ENCODE data around the gene OOSP4B.
"Not testable (repeated sequence)": the region's sequence is repeated elsewhere in the genome, so short reads cannot be mapped to it uniquely, and the experiment has no call there.

OOSP4B gene

GRCh38 chr11:60016881-60017280, at the start of gene OOSP4B:
OOSP4B (plus strand) TSS chr11:60017181.
- no peak for DNase-seq

DNA sequence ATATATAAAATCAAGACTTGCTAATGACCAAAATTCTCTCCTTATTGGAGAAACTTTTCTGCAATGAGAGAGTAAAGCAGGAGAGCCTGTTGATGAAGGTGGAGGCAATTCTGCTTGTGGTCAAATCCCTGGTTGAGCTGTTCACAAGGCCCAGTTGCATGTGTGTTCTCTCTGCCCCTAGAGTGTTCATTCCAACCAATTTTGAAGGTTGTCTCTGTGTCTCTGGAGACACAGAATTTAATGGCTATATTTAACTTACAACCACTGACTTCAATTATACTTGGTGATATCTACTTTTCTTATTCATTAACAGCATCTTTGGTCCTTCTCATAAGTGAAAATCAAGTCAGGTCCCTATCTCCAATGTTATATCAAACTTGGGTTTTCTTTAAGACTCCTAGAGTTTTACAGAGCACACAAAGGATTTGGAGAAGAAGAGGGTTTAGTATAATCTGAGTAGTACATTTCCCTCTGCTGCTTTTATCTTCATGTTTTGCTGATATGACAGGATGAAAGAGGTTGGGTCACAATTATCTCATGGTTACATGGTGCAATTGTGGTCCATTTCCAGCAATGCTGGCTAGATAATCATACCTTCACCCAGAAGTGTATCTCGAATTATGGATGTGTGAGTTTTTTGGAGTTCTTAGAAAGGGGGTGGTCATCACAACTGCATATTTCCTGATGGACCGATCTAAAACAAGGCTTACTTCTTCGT, 49.1 kb upstream of the OOSP4B start:
- DNase-seq = no peak

GRCh38 chr11:59968395-59968783, 48.6 kb upstream of the OOSP4B start:
- DNase-seq = no peak

- no peak for DNase-seq
These were observed 43.9 kb upstream of the OOSP4B start for GRCh38 chr11:59973097-59973496.

DNA sequence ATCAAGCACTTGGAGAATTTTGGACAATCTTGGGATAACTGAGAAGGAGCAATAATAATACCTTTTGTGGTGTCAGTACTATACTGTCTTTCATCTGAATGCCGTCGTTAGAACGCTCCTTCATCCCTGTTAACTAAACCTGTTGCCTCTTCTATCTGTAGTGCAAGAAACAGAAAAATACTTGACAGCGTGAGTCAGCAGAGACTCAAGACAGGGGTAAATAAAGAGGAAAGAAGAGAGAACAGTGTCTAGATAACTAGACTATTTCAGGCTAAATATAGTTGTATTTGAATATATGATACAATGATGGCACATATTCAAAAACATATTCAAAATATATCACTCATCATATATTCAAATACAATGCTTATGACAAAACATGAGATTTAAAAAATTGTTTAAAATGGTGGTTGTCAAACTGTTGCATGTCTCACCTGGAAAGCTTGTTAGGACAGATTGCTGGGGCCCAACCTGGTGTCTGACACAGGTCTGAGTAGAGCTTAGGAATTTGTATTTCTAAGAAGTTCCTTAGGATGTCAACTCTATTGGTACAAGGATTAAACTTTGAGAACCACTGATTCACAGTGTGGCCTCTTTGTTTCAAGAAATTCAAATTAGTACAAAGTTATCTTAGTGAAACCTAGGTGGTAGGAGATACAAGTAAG, 35.7 kb upstream of the OOSP4B start:
- DNase-seq = no peak

DNA sequence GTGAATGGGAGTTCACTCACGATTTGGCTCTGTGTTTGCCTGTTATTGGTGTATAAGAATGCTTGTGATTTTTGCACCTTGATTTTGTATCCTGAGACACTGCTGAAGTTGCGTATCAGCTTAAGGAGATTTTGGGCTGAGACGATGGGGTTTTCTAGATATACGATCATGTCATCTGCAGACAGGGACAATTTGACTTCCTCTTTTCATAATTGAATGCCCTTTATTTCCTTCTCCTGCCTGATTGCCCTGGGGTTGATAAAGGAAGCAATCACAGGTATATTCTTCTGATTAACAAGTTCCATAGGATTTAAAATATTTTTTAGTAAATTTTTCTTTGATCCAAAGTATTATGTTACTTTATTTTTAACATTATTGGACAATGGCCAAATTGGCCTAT, 34.9 kb upstream of the OOSP4B start:
- DNase-seq = not testable (repeated sequence)

GRCh38 chr11:59983212-59983611, 33.8 kb upstream of the OOSP4B start:
- DNase-seq = no peak

GRCh38 chr11:59984368-59984767, 32.6 kb upstream of the OOSP4B start:
- DNase-seq = no peak

- no peak for DNase-seq
These were observed 26.6 kb upstream of the OOSP4B start for GRCh38 chr11:59990421-59990820.

GRCh38 chr11:59992425-59992824, 24.6 kb upstream of the OOSP4B start:
- no peak for DNase-seq

DNA sequence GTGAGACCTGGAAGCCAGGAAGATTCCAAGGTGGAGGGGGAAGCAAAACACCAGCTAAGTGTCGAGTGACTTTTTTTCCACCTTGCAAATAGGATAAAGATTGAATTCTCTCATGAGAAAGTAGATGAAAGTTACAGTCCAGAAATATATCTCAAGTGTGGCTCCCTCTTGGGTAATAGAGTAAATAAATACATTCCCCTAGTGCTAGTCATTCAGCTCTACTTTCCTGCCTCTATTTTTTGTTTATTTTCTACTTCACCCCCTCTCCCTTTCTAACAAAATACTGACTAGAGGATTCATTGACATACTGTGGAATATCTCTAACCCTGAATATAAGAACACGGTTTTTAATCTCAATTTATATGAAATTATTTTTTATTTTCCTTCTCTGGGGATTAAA, 19.2 kb upstream of the OOSP4B start:
- DNase-seq = no peak

DNA sequence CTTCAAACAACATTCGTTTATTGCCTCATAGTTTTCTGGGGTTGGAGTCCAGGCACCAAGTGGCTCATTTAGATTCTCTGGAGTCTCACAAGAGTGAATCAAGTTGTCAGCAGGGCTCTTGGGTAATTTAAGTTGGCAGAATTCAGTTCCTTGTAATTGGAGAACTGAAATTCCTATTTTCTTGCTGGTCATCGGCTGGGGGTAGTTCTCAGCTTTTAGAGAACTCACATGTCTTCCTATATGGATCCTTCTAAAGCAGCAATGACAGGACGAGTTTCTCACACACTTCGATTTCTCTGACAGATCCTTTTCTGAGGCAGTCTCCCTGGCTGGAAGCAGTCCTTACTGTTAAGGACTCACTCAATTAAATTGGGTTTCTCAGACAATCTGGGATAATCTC, 17.3 kb upstream of the OOSP4B start:
- no peak for DNase-seq

- DNase-seq = no peak
These were observed 13.3 kb upstream of the OOSP4B start for GRCh38 chr11:60003729-60004128.

DNA sequence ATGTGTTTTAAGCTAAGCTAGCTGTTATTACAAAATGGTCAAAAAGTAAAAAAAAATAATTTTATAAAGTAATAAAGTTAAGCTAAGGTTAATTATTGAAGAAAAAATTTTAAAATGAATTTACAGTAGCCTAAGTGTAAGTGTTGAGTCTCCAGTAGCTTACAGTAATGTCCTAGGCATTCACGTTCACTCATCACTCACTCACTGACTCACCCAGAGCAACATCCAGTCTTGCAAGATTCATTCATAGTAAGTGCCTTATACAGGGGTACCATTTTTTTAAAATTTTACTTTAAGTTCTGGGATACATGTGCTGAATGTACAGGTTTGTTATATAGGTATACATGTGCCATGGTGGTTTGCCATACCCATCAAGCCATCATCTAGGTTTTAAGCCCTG, 11.6 kb upstream of the OOSP4B start:
- no peak for DNase-seq

GRCh38 chr11:60018058-60018457, 1.1 kb downstream of the OOSP4B start:
- no peak for DNase-seq

GRCh38 chr11:60020376-60020775, 3.4 kb downstream of the OOSP4B start:
- not testable (repeated sequence) for DNase-seq

GRCh38 chr11:60029015-60029632, 12.1 kb downstream of the OOSP4B start:
- DNase-seq = no peak

DNA sequence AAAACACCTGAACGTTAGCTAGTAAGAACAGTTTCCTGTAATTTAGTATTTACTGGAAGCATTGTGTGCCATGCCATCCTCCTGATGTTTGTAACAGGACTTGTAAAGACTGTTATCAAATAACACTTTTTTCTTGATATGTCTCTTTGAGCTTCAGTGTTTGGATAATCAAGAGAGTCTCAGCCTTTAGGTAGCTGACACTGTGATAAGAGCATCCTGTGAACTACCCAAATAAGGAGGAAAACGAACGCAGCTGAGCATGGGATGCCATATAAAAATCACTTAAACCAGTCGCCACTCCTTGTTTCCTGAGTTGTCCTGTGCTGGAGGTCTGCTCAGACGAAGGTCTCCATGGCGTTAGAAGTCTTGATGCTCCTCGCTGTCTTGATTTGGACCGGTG, 23.1 kb downstream of the OOSP4B start, which contains the start of gene OOSP2:
TSS of gene OOSP2 (plus strand) at position 301 of the 400 bp plus-strand sequence. CDS start at position 352, 51 bp downstream.
- no peak for DNase-seq

GRCh38 chr11:60050422-60050821, 33.4 kb downstream of the OOSP4B start:
- not testable (repeated sequence) for DNase-seq

- DNase-seq = not testable (repeated sequence)
These were observed 33.9 kb downstream of the OOSP4B start for GRCh38 chr11:60050839-60051238.

DNA sequence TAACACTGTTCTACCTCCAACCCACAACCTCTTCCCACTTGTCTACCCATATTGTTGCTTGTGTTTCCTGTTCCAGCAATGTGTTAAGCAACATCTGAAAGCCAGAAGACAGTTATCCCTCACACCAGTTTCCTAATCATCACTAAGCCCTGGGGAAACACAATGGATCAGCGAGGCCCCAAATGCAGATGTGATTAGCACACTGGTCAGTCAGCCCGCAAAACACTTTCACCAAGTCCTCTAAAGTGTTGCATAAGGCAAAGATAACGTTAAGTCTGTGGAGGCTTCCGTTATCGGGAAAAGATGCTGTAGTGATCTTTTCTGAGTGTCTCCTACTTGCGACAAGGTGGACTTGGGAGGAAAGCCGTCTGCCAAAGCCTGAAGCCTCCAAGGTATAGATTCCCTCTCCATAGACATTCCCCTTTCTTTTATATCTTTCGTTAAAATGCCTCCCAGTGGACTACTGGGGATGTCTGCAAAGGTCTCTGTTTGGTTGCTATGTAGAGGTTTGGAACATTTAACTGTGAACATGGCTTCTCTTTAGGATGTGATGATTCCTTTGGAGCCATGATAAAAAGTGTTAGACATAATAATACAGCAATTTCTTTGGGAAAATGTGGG, 39.5 kb downstream of the OOSP4B start, which contains the start of gene MS4A3:
TSS of gene MS4A3 (plus strand) at position 317 of the 621 bp plus-strand sequence. CDS start 4,496 bp downstream, outside the sequence.
- no peak for DNase-seq

DNA sequence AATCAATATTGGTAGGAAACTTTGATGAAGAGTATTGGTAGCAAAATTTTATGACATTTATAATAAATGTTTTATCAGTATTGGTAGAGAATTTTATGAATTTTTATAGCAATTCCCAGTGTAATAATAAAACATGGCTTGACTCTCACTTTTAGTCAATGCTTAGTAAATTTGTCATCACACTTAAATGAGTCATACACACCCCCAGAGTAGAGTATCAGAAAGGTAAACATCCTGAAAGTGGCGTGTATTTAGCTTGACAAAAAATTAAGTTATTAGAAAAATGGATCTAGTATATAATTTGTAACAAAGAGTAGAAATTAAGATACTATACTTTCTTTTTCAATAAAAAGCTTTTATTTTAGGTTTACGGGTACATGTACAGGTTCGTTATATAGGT, 42.1 kb downstream of the OOSP4B start:
- DNase-seq = no peak

- no peak for DNase-seq
These were observed 42.7 kb downstream of the OOSP4B start for GRCh38 chr11:60059521-60060240.

Measured in islet precursor cell (in vitro differentiated cells).